Bronchial epithelial cell (primary cell): ENCODE measurements around the gene PODXL2. TPM values are rescaled to one million over a fixed set of nuclear protein-coding genes. Genes with fewer than 3 reads are reported as not detected.

Experiments
- DNase-seq: peaks from one replicate; pipeline ENCODE4 v3.0.0-alpha.2; 2010; ENCODE audit warnings: low read depth
- FAIRE-seq: peaks from 2 replicates; lab custom pipeline; 2011; peaks lifted over from hg19 to GRCh38; lab: Jason Lieb, UNC
- H3K27me3 ChIP-seq: 2 replicates; pipeline ENCODE4 v1.5.1; 2011; ENCODE audit warnings: low read length; ENCODE audit not compliant: control insufficient read depth, insufficient read depth
- H3K36me3 ChIP-seq: 2 replicates; pipeline ENCODE4 v1.5.1; 2011; ENCODE audit warnings: low read length; ENCODE audit not compliant: control insufficient read depth, insufficient read depth
- H3K4me3 ChIP-seq: 2 replicates; pipeline ENCODE4 v1.5.1; 2011; ENCODE audit warnings: mild to moderate bottlenecking, low read depth, low read length, control low read depth
- CTCF ChIP-seq: IDR thresholded peaks from 2 replicates; pipeline ENCODE4 v1.5.1; 2011; ENCODE audit warnings: mild to moderate bottlenecking, moderate library complexity, low read length, control low read depth, inconsistent platforms; ENCODE audit not compliant: insufficient read depth, severe bottlenecking
- total RNA-seq: library from RNA; depleted of rRNA; stranded (reverse); fragments of >200 nt; gene quantifications from 2 replicates; pipeline ENCODE4 v1.2.1, GENCODE V29; 2014

The PODXL2 gene
- total RNA-seq, 1 donor from 2014 or later, result 3.4 TPM

DNA sequence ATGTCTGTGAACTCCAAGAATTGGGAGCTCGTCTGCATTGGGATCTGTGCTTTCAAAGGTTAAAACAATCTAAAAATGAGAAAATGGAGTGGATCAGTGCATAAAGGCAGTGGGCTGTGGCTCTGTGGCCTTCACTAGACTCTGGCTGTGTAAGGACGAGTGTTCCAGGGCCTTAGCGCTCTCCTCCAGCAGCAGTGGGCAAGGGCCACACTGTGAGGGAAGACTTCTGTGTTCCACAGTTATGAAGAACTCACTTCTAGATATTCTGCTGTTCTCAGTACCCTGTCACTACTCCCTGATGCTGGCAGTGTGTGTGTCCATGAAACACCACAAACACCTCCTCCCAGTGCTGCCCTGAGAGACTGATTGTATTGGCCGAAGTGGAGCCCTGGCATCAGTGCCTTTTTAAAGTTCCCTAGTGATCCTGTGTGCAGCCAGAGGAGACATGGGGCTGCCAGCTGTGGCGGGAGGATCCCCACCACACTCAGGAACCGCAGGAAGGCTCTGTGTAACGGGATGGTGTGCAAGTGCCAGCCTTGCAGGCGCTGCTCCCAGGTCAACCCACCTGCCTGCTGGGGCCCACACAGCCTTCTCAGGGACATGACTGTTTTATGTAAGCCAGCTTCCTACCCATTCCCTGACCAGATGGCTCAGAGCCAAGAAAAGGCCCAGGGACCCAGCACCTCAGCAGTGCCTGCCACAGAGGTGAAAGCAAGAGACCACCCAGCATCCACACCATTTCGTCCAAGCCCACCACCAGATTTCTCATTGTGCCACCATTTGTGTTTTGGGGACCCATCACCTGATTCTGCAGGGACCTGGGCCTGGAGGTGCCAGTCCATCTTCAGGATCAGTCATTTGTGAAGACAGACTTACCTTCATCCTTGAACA lies 84.1 kb downstream of the PODXL2 start:
- Histone ChIP-seq H3K36me3 (peaks cover 3% of the 10 kb centered on the region), H3K4me3 (no peak overlapping the region), H3K27me3 (no peaks in the 10 kb centered on the region)
- TF ChIP-seq CTCF, result no peak
- DNase-seq (no peak), FAIRE-seq (peak; percentile 72)

DNA sequence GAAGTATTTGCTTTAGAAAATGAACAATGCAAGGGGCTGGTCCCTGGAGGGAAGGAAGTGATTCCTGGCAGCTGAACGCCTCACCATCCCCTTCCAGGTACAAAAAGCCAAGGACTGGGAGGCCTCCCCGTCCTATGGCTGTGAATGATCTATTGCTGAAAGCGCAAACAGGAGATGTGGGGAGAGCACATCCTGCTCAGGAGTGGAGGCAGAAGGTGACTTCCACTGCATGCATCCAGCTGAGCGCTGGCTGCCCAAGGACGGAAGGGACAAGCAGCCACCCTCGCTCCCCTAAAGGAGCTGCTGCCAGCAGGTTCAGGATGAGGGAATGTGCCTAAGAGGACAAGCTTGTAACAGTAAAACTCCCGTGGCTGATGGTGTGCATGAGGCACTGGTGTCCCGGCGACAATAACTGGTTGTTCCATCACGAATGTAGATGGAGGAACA lies 85.2 kb downstream of the PODXL2 start:
- no peaks in the 10 kb centered on the region for H3K27me3 ChIP-seq
- no peak overlapping the region for H3K4me3 ChIP-seq
- FAIRE-seq (no peak), DNase-seq (no peak)
- peaks cover 3% of the 10 kb centered on the region for H3K36me3 ChIP-seq
- no peak for TF ChIP-seq CTCF

GRCh38 chr3:127714866-127715265 lies 85.9 kb downstream of the PODXL2 start:
- no peak for DNase-seq
- Histone ChIP-seq H3K36me3 (peaks cover 1% of the 10 kb centered on the region), H3K27me3 (no peaks in the 10 kb centered on the region), H3K4me3 (no peak overlapping the region)
- TF ChIP-seq CTCF, result no peak
- no peak for FAIRE-seq

DNA sequence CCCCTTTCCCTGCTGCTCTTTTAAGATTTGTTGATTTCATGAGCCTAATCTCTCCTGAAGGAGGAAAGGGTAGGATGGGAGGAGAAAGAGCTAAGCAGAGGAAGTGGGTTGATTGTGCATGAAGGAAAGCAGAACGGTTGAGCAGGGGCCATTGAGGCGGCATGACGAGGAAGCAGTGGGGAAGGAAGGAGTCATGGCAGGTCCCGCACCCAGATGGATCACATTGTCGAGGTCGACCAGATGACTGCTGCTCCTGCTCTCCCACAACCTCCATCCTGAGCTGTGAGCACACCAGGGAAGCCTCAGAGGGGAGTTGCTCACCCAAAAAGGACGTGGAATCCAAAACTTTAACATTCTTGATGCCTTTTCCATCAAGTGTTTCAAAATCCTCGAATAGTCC lies 86.5 kb downstream of the PODXL2 start:
- no peak for TF ChIP-seq CTCF
- DNase-seq (no peak), FAIRE-seq (no peak)
- no peaks in the 10 kb centered on the region for H3K27me3 ChIP-seq
- peaks cover 2% of the 10 kb centered on the region for H3K36me3 ChIP-seq
- H3K4me3 ChIP-seq, result no peak overlapping the region

DNA sequence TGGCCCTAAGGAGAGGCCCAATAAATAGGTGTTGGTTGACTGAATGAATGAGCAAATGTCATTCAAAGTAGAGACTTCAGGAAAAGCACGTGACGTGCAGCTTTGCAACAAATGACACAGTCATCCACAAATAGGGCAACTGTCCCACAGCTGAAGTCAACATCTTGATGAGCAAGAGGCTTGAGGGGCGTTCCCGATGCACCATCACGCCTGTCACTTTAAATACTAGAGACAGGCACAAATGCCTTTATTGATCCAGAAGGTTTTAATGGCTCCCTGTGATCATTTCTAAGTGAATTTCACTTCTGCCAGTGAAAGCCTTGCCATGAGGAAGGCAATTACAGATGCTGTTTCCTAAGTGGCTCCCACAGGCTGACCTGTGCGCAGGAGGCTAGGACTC lies 87.4 kb downstream of the PODXL2 start:
- Histone ChIP-seq H3K4me3 (no peak overlapping the region), H3K27me3 (no peaks in the 10 kb centered on the region), H3K36me3 (peaks cover 4% of the 10 kb centered on the region)
- FAIRE-seq, result peak; percentile 83
- no peak for DNase-seq
- no peak for TF ChIP-seq CTCF
